HUES6 (cell line): Measurements from ENCODE around the gene CTIF.
A peak's percentile ranks its signal among the peaks of the same experiment; 100 is the strongest.

ENCODE experiments used
- H3K27ac ChIP-seq: 2 replicates; pipeline ENCODE4 v1.7.0; 2013; ENCODE audit warnings: low read depth, mild to moderate bottlenecking, low read length, inconsistent platforms
- H3K27me3 ChIP-seq: 2 replicates; pipeline ENCODE4 v1.6.1; 2013; ENCODE audit warnings: low read length; ENCODE audit not compliant: control insufficient read depth, insufficient read depth
- H3K36me3 ChIP-seq: 2 replicates; pipeline ENCODE4 v1.6.1; 2013; ENCODE audit warnings: low read length; ENCODE audit not compliant: control insufficient read depth, insufficient read depth
- H3K4me1 ChIP-seq: 2 replicates; pipeline ENCODE4 v1.6.1; 2013; ENCODE audit warnings: low read length; ENCODE audit not compliant: control insufficient read depth, insufficient read depth
- H3K4me3 ChIP-seq: 2 replicates; pipeline ENCODE4 v1.5.1; 2013; ENCODE audit warnings: low read depth, low read length
- H3K9ac ChIP-seq: one replicate; pipeline ENCODE4 v1.6.1; 2013; ENCODE audit warnings: mild to moderate bottlenecking, low read length
- H3K9me3 ChIP-seq: 2 replicates; pipeline ENCODE4 v1.6.1; 2013; ENCODE audit warnings: low read depth, low read length; ENCODE audit not compliant: control insufficient read depth, insufficient read depth

Gene CTIF

GRCh38 chr18:48827291-48828193 is 288.7 kb downstream of the CTIF start:
- peak overlapping the region; percentile 74 for H3K9ac ChIP-seq
- H3K27me3 ChIP-seq, result no peaks in the 10 kb centered on the region
- H3K27ac ChIP-seq, result peak overlapping the region; percentile 84; the same call in 1 of the 2 replicates
- H3K4me3 ChIP-seq, result peak overlapping the region; percentile 31; the same call in 1 of the 2 replicates
- no peaks in the 10 kb centered on the region for H3K9me3 ChIP-seq
- H3K36me3 ChIP-seq, result no peaks in the 10 kb centered on the region
- peaks cover 43% of the 10 kb centered on the region for H3K4me1 ChIP-seq

GRCh38 chr18:48828194-48828545 is 289.3 kb downstream of the CTIF start:
- Histone ChIP-seq H3K36me3 (no peaks in the 10 kb centered on the region), H3K27me3 (no peaks in the 10 kb centered on the region), H3K4me3 (peak overlapping the region; percentile 31; the same call in 1 of the 2 replicates), H3K27ac (peak overlapping the region; percentile 84; the same call in 1 of the 2 replicates), H3K9ac (peak overlapping the region; percentile 54), H3K4me1 (peaks cover 49% of the 10 kb centered on the region), H3K9me3 (no peaks in the 10 kb centered on the region)

- H3K9ac ChIP-seq, result peak overlapping the region; percentile 54
- peak overlapping the region; percentile 84; the same call in 1 of the 2 replicates for H3K27ac ChIP-seq
- H3K4me1 ChIP-seq, result peaks cover 56% of the 10 kb centered on the region
These were observed 290.0 kb downstream of the CTIF start for GRCh38 chr18:48828691-48829442.

DNA sequence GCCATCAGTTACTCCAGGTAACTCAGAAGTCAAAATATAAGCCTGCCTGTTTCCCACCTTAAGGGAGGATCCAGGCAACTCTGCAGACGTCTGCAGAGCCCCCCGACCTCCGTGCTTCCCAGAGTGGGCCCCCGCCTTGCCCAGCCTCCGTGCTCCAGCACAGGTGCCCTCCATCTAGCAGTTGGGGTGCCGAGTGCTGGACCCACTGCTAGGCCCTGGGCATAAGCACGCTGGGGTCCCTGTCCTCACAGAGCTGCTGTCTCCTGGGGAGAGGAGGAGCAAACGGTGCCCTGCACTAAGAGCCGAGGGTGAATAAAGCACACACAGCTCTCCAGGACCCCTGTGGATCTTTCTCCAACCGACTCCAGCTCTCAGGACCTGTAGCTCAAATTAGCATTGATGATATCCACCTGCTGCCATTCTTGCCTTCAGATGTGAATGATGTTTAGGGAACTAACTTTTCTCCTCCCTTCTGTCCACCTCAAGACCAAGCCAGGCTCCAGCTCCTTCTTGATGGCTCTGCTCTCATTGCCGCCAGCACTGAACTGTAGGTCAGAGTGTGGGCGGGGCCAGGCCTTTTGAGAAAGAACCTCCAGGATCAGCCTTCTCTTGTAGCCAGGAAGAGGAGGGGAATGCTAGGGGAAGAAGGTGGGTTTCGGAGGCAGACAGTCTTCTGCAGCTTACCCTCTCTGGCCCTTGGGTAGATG is 290.8 kb downstream of the CTIF start:
- Histone ChIP-seq H3K36me3 (no peaks in the 10 kb centered on the region), H3K4me3 (no peak overlapping the region), H3K9ac (no peak overlapping the region), H3K27ac (no peak overlapping the region), H3K4me1 (peaks cover 63% of the 10 kb centered on the region), H3K27me3 (no peaks in the 10 kb centered on the region), H3K9me3 (no peaks in the 10 kb centered on the region)

More at GRCh38 chr18:48828691-48829442, 290.0 kb downstream of the CTIF start:
- Histone ChIP-seq H3K36me3 (no peaks in the 10 kb centered on the region), H3K27me3 (no peaks in the 10 kb centered on the region), H3K4me3 (peak overlapping the region; percentile 31; the same call in 1 of the 2 replicates), H3K9me3 (no peaks in the 10 kb centered on the region)

GRCh38 chr18:48831113-48831759 is 292.4 kb downstream of the CTIF start:
- peaks cover 73% of the 10 kb centered on the region for H3K4me1 ChIP-seq
- H3K9ac ChIP-seq, result no peak overlapping the region

GRCh38 chr18:48831802-48832201 is 293.0 kb downstream of the CTIF start:
- Histone ChIP-seq H3K36me3 (no peaks in the 10 kb centered on the region), H3K4me3 (no peak overlapping the region), H3K27ac (no peak overlapping the region), H3K4me1 (peaks cover 70% of the 10 kb centered on the region), H3K9ac (no peak overlapping the region), H3K27me3 (no peaks in the 10 kb centered on the region), H3K9me3 (no peaks in the 10 kb centered on the region)

More at GRCh38 chr18:48831113-48831759, 292.4 kb downstream of the CTIF start:
- Histone ChIP-seq H3K27me3 (no peaks in the 10 kb centered on the region), H3K9me3 (no peaks in the 10 kb centered on the region), H3K36me3 (no peaks in the 10 kb centered on the region), H3K27ac (no peak overlapping the region), H3K4me3 (no peak overlapping the region)

- no peak overlapping the region for H3K27ac ChIP-seq
- H3K9me3 ChIP-seq, result no peaks in the 10 kb centered on the region
- peaks cover 59% of the 10 kb centered on the region for H3K4me1 ChIP-seq
- no peaks in the 10 kb centered on the region for H3K36me3 ChIP-seq
- peak overlapping the region; percentile 5 for H3K9ac ChIP-seq
- H3K27me3 ChIP-seq, result no peaks in the 10 kb centered on the region
- no peak overlapping the region for H3K4me3 ChIP-seq
These were observed 294.3 kb downstream of the CTIF start for GRCh38 chr18:48832938-48833700.

DNA sequence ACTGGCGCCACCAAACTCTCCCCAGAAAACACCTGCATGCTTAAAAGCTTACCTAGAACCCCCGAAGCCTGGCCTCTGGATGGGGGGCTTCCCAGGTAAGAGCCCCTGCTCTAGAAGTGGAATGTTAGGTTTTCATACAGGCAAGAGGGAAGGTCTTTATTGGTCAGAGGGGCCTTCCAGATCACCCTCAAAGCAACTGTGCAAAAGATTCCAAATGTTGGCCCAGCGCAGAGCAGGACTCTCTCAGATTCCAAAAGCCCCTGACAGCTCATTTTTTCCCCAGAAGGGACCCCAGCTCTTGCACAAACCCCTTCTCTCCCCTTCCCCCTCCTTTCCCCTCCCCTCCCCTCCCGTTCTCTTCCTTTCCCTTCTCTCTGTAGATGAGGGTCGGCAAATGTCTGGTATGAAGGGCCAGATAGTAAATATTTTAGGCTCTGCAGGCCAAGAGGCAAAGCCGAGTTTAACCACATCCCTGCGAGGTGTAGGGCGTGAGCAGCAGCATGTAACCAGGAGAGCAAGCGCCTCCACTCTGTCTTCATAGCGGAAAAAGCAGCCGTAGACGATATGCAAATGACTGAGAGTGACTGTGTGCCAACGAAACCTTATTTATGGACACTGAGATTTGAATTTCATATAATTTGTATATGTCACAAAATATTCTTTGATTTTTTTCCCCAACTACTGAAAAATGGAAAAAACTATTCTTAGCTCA is 295.0 kb downstream of the CTIF start:
- no peaks in the 10 kb centered on the region for H3K9me3 ChIP-seq
- no peaks in the 10 kb centered on the region for H3K27me3 ChIP-seq
- no peak overlapping the region for H3K4me3 ChIP-seq
- no peak overlapping the region for H3K27ac ChIP-seq
- H3K4me1 ChIP-seq, result peaks cover 59% of the 10 kb centered on the region
- H3K36me3 ChIP-seq, result no peaks in the 10 kb centered on the region
- no peak overlapping the region for H3K9ac ChIP-seq

DNA sequence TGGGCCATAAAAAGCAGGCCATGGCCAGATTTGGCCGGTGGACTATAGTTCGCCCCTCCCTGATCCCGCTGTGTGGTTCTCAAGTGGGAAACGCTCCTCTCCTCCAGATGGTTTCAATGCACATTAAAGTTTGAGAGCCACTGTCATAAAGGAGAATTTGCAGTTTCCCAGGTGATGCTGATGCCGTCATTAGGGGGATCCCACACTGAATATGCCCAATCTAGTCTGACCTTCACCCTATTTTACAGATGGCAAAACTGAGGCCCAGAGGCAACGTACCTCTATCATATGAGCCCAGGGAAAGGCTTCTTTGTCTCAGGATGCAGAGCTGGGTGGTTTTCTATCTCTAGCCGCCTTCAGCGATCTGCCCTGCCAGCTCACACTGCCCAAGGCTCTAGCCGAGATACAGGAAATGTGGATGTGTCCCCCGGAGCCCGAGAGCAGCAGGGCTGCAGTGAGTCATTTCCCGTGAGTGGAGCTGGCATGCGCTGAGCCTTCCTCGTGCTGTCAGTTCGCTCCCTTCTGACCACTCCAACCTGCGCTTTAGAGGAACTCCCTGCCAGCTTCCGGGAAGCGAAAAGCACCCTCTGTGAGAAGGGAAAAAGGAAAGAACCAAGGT is 295.7 kb downstream of the CTIF start:
- H3K4me3 ChIP-seq, result no peak overlapping the region
- no peak overlapping the region for H3K27ac ChIP-seq
- peaks cover 58% of the 10 kb centered on the region for H3K4me1 ChIP-seq

More for the DNA sequence above, 295.7 kb downstream of the CTIF start:
- Histone ChIP-seq H3K36me3 (no peaks in the 10 kb centered on the region), H3K9ac (no peak overlapping the region), H3K27me3 (no peaks in the 10 kb centered on the region), H3K9me3 (no peaks in the 10 kb centered on the region)
